T-cell (primary cell): Measurements from ENCODE around the gene ASB2. TPM values are rescaled to one million over a fixed set of nuclear protein-coding genes. Genes with fewer than 3 reads are reported as not detected.

Experiments
- ATAC-seq, 4 experiments: fragments of 200-7000 bp in 3 of 4; fragments of 150-1000 bp in 1 of 4; cut with Tn5 transposase; replicated peaks in 1 of 4; 1 replicate in 3 of 4; 2 replicates in 1 of 4; pipeline ENCODE4 v1.10.0; 2021; ENCODE audit warnings: moderate library complexity in 3 of 4, mild to moderate bottlenecking in 2 of 4, moderate number of reproducible peaks in 1 of 4
- CTCF ChIA-PET, 2 donors: fragments of 300-600 bp; sonication (Branson Sonifier 250); formaldehyde crosslinking; loops; one replicate each; lab custom pipeline; 2022; ENCODE audit warnings: antibody characterized with exemption in 2 of 2; lab: Charles Lee
- POLR2A ChIA-PET, 2 donors: fragments of 300-600 bp; sonication (Branson Sonifier 250); formaldehyde crosslinking; loops; one replicate each; lab custom pipeline; 2022; ENCODE audit warnings: antibody characterized with exemption in 2 of 2; lab: Charles Lee
- DNase-seq, 35 experiments: peaks; one replicate each; pipeline versions ENCODE4 v3.0.0 to v3.0.0-alpha.2; 2013 to 2023
- H3K27ac ChIP-seq: one replicate; pipeline ENCODE4 v1.5.1; 2013; ENCODE audit warnings: low read length
- H3K27me3 ChIP-seq, 2 experiments: replicated peaks in 1 of 2; 1 replicate in 1 of 2; 2 replicates in 1 of 2; pipeline versions ENCODE4 v1.6.1 to v1.7.0; 2013; ENCODE audit warnings: low read length in 1 of 2, mixed read lengths in 1 of 2; ENCODE audit not compliant: control insufficient read depth in 2 of 2, insufficient read depth in 2 of 2; ENCODE audit errors: extremely low read depth in 1 of 2
- H3K36me3 ChIP-seq, 2 donors: 1 replicate in 1 of 2; 2 replicates in 1 of 2; pipeline versions ENCODE4 v1.6.1 to v1.7.0; 2013; ENCODE audit warnings: low read length in 1 of 2; ENCODE audit not compliant: control insufficient read depth in 2 of 2, insufficient read depth in 1 of 2; ENCODE audit errors: extremely low read depth in 1 of 2
- H3K4me1 ChIP-seq, 2 experiments: 1 replicate in 1 of 2; 2 replicates in 1 of 2; pipeline versions ENCODE4 v1.6.1 to v1.7.0; 2013; ENCODE audit warnings: low read length in 2 of 2, mixed read lengths in 1 of 2; ENCODE audit not compliant: insufficient read depth in 2 of 2, control insufficient read depth in 1 of 2; ENCODE audit errors: extremely low read depth in 1 of 2
- H3K4me3 ChIP-seq, 2 donors: 1 replicate in 1 of 2; 2 replicates in 1 of 2; pipeline versions ENCODE4 v1.5.1 to v1.7.0; 2013; ENCODE audit warnings: mild to moderate bottlenecking in 2 of 2, low read length in 1 of 2, moderate library complexity in 1 of 2; ENCODE audit not compliant: control insufficient read depth in 1 of 2; ENCODE audit errors: extremely low read depth in 1 of 2
- H3K9me3 ChIP-seq: 2 replicates; pipeline ENCODE4 v1.7.0; 2013
- H3K27ac Mint-ChIP-seq, 2 donors: one replicate each; pipeline ENCODE4 v1.8.0; 2020 to 2021; ENCODE audit warnings: mild to moderate bottlenecking in 2 of 2, mixed read lengths in 2 of 2
- H3K27me3 Mint-ChIP-seq, 2 donors: one replicate each; pipeline ENCODE4 v1.8.0; 2021 to 2022; ENCODE audit warnings: mixed read lengths in 2 of 2
- H3K36me3 Mint-ChIP-seq: one replicate; pipeline ENCODE4 v1.8.0; 2021; ENCODE audit warnings: mixed read lengths
- H3K4me1 Mint-ChIP-seq, 3 donors: one replicate each; pipeline ENCODE4 v1.8.0; 2020 to 2022; ENCODE audit warnings: mixed read lengths in 3 of 3, mild to moderate bottlenecking in 1 of 3
- H3K4me3 Mint-ChIP-seq, 3 donors: one replicate each; pipeline ENCODE4 v1.8.0; 2020 to 2022; ENCODE audit warnings: mild to moderate bottlenecking in 3 of 3, mixed read lengths in 3 of 3, moderate library complexity in 3 of 3
- H3K9me3 Mint-ChIP-seq, 3 donors: one replicate each; pipeline ENCODE4 v1.8.0; 2020 to 2022; ENCODE audit warnings: mixed read lengths in 3 of 3
- WGBS: methylation state at CpG from one replicate; pipeline ENCODE4 v1.1.5; 2013; ENCODE audit warnings: missing lambda C conversion rate; ENCODE audit not compliant: insufficient coverage; 5-methylcytosine and 5-hydroxymethylcytosine counted together
- total RNA-seq, 35 experiments: library from RNA in 6 of 35; stranded (reverse) in 6 of 35; fragments of 120-200 nt in 1 of 35; gene quantifications; one replicate each; pipeline versions ENCODE4 v1.2.1 to v1.2.4 and lab custom pipeline; 2013 to 2026

ASB2 gene
- total RNA-seq, 5 donors from 2014 or later (not counting 1 experiment from before 2014, with no cell fraction given), result 2.7 to 5.4 (median 3.3) TPM

- CTCF ChIA-PET, result interaction anchor here in 1 of 2 donors (0.6 kb wide), 1 partner anchor 181 kb away, joined by 3 read pairs; no protein-coding TSS in a partner anchor
- peaks cover 0 to 24% of the 10 kb centered on the region in 2 experiments for H3K27me3 ChIP-seq
- POLR2A ChIA-PET, result no interaction called here
- Mint-ChIP-seq H3K4me1 (no peaks in the 10 kb centered on the region), H3K36me3 (no peaks in the 10 kb centered on the region), H3K4me3 (no peak overlapping the region), H3K27ac (no peak overlapping the region), H3K9me3 (peaks cover 0 to 3% (median 0%) of the 10 kb centered on the region in 3 donors), H3K27me3 (peaks cover 14 to 15% of the 10 kb centered on the region in 2 donors)
- 90% methylated on average over 2 of the region's 4 CpGs for WGBS
- H3K9me3 ChIP-seq, result no peaks in the 10 kb centered on the region
- no peak overlapping the region for H3K27ac ChIP-seq
- DNase-seq (no peak), ATAC-seq (no peak)
- no peak overlapping the region for H3K4me3 ChIP-seq
- H3K36me3 ChIP-seq, result no peaks in the 10 kb centered on the region
- H3K4me1 ChIP-seq, result no peaks in the 10 kb centered on the region
Observed at GRCh38 chr14:93912782-93913181, 63.6 kb downstream of the ASB2 start.

DNA sequence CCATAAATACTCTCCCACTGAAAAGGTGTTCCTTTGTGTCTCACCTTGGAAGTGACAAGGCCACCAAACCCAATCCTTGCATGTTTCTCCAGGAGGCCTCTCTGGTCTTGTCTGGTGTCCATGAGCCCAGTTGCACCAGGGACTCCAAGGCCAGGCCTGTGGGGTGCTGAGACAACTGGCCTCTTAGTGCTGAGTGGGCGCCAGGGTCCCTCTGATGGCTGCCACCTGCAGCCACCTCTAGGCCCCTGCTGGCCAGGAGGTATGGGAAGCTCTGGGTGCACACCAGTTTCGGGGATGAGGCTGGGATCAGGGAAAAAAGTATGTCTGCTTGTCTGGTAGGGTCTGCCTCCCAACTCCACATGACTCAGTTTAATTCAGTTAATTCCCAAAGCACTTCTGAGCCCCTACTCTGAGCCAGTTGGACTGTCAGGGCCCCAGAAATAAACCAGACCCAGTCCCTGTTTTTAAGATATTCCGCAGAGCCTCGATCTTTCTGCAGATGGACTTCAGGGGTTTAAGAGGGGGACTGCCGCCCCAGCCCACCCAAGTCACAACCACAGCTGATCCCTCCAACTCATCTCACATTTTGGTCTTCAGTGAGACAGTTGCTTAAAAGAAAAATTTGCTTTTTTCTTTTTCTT, 64.3 kb downstream of the ASB2 start:
- Mint-ChIP-seq H3K4me3 (no peak overlapping the region), H3K9me3 (peaks cover 0 to 3% (median 0%) of the 10 kb centered on the region in 3 donors), H3K4me1 (no peaks in the 10 kb centered on the region), H3K36me3 (no peaks in the 10 kb centered on the region), H3K27me3 (peaks cover 14 to 15% of the 10 kb centered on the region in 2 donors), H3K27ac (no peak overlapping the region)
- no peaks in the 10 kb centered on the region for H3K36me3 ChIP-seq
- H3K9me3 ChIP-seq, result no peaks in the 10 kb centered on the region
- no peak for DNase-seq
- POLR2A ChIA-PET, result no interaction called here
- no peak overlapping the region for H3K27ac ChIP-seq
- ATAC-seq, result no peak
- no peaks in the 10 kb centered on the region for H3K4me1 ChIP-seq
- peaks cover 0 to 22% of the 10 kb centered on the region in 2 experiments for H3K27me3 ChIP-seq
- CTCF ChIA-PET, result no interaction called here
- H3K4me3 ChIP-seq, result no peak overlapping the region
- WGBS, result 25% methylated on average over 1 of the region's 5 CpGs

DNA sequence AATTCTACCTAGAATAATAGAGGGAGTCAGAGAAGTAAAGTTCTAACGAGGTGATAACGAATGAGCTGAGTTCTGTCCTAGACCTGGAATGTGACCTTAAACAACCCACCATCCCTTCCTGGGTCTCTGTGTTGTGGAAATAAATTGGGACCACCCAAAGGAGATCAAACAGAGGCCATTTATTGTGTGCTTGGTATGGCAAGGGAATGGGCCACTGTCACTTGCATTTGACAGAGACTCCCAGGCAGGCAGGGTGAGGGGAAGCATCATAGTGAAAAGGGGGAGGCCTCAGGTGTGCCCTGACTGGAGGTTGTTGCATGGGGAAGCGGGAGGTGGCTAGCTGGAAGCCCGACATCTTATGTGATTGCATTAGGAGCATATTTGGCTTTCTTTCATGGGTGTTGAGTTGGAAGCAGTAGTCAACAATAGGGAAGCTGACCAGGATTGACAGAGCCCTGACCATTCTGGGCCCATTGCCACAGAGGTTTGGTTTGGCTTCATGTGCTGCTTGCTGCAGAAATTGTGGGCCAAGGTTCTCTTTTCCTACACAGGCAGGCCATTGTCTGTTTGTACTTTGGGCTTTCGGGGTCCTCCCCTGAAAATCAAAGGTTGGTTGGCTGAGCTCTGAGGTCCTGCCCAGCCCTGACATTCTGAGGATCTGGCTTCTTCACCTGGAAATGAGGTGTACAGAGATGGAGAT, 66.8 kb downstream of the ASB2 start:
- H3K27me3 Mint-ChIP-seq, result peaks cover 10 to 27% of the 10 kb centered on the region in 2 donors
- WGBS, result 81% methylated on average over 3 of the region's 5 CpGs

DNA sequence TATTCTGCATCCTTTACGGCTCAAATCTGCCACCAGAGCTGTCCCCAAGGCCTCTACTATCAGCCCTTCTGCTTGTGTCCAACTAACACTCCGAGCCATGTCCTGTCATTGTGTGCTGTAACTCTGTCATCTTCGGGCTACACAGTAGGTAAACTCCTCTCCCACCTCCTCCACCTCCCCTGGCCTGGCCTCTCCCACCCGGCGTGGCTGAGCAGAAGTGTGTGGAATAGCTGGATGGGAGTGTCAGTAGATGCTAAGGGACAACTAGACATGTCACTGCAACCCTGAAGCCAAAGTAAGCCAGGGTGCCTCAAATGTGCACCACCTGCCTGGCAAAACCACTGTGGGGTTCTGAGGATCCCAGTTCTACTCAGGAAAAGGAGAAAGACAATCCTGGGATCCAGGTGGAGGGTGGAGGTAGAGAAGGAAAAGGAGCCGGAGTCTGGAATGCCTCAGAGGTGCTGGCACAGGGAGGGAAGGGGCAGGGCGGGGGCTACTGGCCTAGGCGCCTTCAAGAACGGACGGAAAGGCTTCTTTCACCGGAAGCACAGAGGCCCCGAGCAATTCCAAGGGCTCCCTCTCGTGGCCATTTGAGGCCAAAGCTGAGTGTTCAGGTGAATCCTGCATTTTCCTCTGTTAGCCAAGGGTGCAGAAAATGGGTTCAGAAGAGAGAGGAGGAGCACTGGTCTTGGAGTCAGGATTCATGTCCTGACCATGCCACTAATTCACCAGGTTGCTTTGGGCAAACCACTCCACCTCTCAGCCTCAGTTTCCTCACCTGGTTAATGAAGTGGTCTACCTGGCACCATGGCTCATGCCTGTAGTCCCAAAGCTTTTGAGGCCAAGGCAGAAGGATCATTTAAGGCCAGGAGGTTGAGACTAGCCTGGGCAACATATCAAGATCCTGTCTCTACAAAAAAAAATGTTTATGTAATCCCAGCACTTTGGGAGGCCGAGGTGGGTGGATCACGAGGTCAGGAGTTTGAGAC, 69.7 kb downstream of the ASB2 start:
- DNase-seq (peak in 31 of 35 experiments; percentile 3 to 65 (median 30)), ATAC-seq (peak; percentile 45 to 64 (median 50))
- Histone ChIP-seq H3K4me1 (peaks cover 0 to 5% of the 10 kb centered on the region in 2 experiments), H3K27me3 (peaks cover 0 to 40% of the 10 kb centered on the region in 2 experiments), H3K9me3 (no peaks in the 10 kb centered on the region), H3K36me3 (no peaks in the 10 kb centered on the region), H3K4me3 (no peak overlapping the region), H3K27ac (no peak overlapping the region)
- Mint-ChIP-seq H3K27me3 (peaks cover 19 to 48% of the 10 kb centered on the region in 2 donors), H3K27ac (no peak overlapping the region), H3K9me3 (no peaks in the 10 kb centered on the region), H3K36me3 (no peaks in the 10 kb centered on the region), H3K4me3 (no peak overlapping the region), H3K4me1 (no peaks in the 10 kb centered on the region)
- WGBS, result 26% methylated on average over 9 of the region's 15 CpGs
- POLR2A ChIA-PET, result no interaction called here
- CTCF ChIA-PET, result no interaction called here

More for the DNA sequence above, 66.8 kb downstream of the ASB2 start:
- Histone ChIP-seq H3K9me3 (no peaks in the 10 kb centered on the region), H3K27me3 (peaks cover 0 to 30% of the 10 kb centered on the region in 2 experiments), H3K27ac (no peak overlapping the region), H3K36me3 (no peaks in the 10 kb centered on the region), H3K4me1 (peaks cover 0 to 5% of the 10 kb centered on the region in 2 experiments), H3K4me3 (no peak overlapping the region)
- Mint-ChIP-seq H3K4me1 (no peaks in the 10 kb centered on the region), H3K9me3 (no peaks in the 10 kb centered on the region), H3K27ac (no peak overlapping the region), H3K36me3 (no peaks in the 10 kb centered on the region), H3K4me3 (no peak overlapping the region)
- DNase-seq (no peak), ATAC-seq (no peak)
- ChIA-PET CTCF (no interaction called here), POLR2A (no interaction called here)

DNA sequence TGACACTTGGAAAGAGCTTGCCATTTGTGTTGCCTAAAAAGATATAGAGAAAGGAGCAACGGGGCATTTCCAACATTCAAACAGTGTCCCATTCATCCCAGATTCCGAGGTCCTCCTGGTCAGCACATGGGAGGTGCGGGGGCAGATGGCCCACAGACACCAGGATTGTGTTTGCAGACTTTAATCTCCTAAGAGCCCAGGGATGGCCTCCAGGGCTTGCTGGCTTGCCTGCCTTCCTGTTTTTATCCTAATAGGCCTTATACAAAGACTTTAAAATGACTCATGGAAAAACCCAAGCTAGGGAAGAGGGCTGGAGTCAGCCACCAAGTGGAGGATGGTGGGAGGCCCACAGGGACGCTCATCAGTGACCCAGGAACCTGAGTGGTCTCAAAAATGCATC, 70.7 kb downstream of the ASB2 start:
- Histone ChIP-seq H3K9me3 (no peaks in the 10 kb centered on the region), H3K4me1 (peaks cover 0 to 5% of the 10 kb centered on the region in 2 experiments), H3K27me3 (peaks cover 0 to 40% of the 10 kb centered on the region in 2 experiments), H3K36me3 (no peaks in the 10 kb centered on the region), H3K4me3 (no peak overlapping the region), H3K27ac (no peak overlapping the region)
- Mint-ChIP-seq H3K4me1 (no peaks in the 10 kb centered on the region), H3K27ac (no peak overlapping the region), H3K36me3 (no peaks in the 10 kb centered on the region), H3K27me3 (peaks cover 21 to 45% of the 10 kb centered on the region in 2 donors), H3K9me3 (no peaks in the 10 kb centered on the region), H3K4me3 (no peak overlapping the region)
- ATAC-seq (no peak), DNase-seq (no peak)
- WGBS, result 67% methylated on average over 2 of the region's 4 CpGs
- CTCF ChIA-PET, result no interaction called here
- POLR2A ChIA-PET, result no interaction called here
